ENCODE measurements around the gene USP53. TPM values are rescaled to one million over a fixed set of nuclear protein-coding genes. Genes with fewer than 3 reads are reported as not detected.
"Not testable (repeated sequence)": the region's sequence is repeated elsewhere in the genome, so short reads cannot be mapped to it uniquely, and the experiment has no call there.

USP53 gene
- polyA plus RNA-seq, 2 of the 4 experiments (the other 2 are of a cell fraction): 10.2 to 50.7 TPM

DNA sequence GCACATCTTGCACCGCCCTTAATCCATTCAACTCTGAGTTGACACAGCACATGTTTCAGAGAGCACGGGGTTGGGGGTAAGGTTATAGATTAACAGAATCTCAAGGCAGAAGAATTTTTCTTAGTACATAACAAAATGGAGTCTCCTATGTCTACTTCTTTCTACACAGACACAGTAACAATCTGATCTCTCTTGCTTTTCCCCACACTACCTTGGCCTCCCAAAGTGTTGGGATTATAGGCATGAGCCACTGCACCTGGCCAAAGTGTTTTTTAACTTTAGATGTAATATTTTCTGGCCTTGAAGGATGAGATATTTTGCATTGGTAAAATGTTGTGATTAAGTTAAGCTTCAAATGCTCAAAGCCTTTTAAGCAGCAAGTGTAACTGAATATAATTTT is 130.8 kb downstream of the USP53 start:
- H3K9me3 ChIP-seq; CTCF ChIA-PET; H3K4me3 ChIP-seq; H3K27ac ChIP-seq; DNase-seq (ENCODE audit: low read depth in 1 of 2, low spot score in 1 of 2); FAIRE-seq; H3K4me1 ChIP-seq; ATAC-seq; H3K4me2 ChIP-seq; POLR2A ChIA-PET: not testable (repeated sequence)
- WGBS (ENCODE audit: missing lambda C conversion rate): no CpG with 5 or more reads among the region's 2 CpGs
- TF ChIP-seq HOXB13 (CRISPR knock-in tag; IDR thresholded peaks at IDR 0.05; ENCODE audit: low read depth): peak; percentile 86; the same call in 1 of the 2 replicates
- TF ChIP-seq FOXS1 (CRISPR knock-in tag; IDR thresholded peaks at IDR 0.05): peak; percentile 65; the same call in 1 of the 2 replicates
- TF ChIP-seq EHF (CRISPR knock-in tag; IDR thresholded peaks at IDR 0.05): 0 out of 2 replicates have a peak, but pooled peaks have one; percentile 46
- 0 out of 2 replicates have a peak, but pooled peaks have one; percentile 42 for TF ChIP-seq HOXB5 (CRISPR knock-in tag; IDR thresholded peaks at IDR 0.05)
- TF ChIP-seq ZNF302 (CRISPR knock-in tag; IDR thresholded peaks at IDR 0.05): peak; percentile 57; the same call in 1 of the 2 replicates

Other genes starting within 250 kb of the USP53 start
- not detected in 2 replicates for gene MYOZ2, start 76.9 kb upstream of the USP53 start, polyA plus RNA-seq (2011; rRNA removed)
- gene MYOZ2, start 76.9 kb upstream of the USP53 start, polyA plus RNA-seq (2017; fragmentation: RNase III; extraction: RNeasy Plus Mini Kit Qiagen cat#74134 plus additional on column Dnase treatment): not detected in 3 replicates
- gene FABP2, start 109.4 kb downstream of the USP53 start, polyA plus RNA-seq (2011; rRNA removed): not detected in 2 replicates
- gene FABP2, start 109.4 kb downstream of the USP53 start, polyA plus RNA-seq (2017; fragmentation: RNase III; extraction: RNeasy Plus Mini Kit Qiagen cat#74134 plus additional on column Dnase treatment): not detected in 3 replicates

Data from A549 (cell line).